IPS-NIHi11 (cell line): ENCODE results near the gene CABLES2.
"Not testable (repeated sequence)": the region's sequence is repeated elsewhere in the genome, so short reads cannot be mapped to it uniquely, and the experiment has no call there.

Source experiments
- DNase-seq: peaks from one replicate; pipeline ENCODE4 v3.0.0; 2012; ENCODE audit warnings: mixed read lengths, low spot score

The CABLES2 gene

GRCh38 chr20:62388839-62389600, 18.1 kb downstream of the CABLES2 start:
- no peak for DNase-seq

- DNase-seq: no peak
Measured at GRCh38 chr20:62387933-62388635, 19.0 kb downstream of the CABLES2 start.

GRCh38 chr20:62387219-62387913, 19.7 kb downstream of the CABLES2 start:
- no peak for DNase-seq

- peak; percentile 94 for DNase-seq
Measured at GRCh38 chr20:62386383-62387218, 20.5 kb downstream of the CABLES2 start, which contains the start of gene RPS21. Gene RPS21 (plus strand): TSS chr20:62387103. CDS start chr20:62387339, 236 bp downstream.

- peak; percentile 82 for DNase-seq
Measured at GRCh38 chr20:62382306-62383198, 24.5 kb downstream of the CABLES2 start.

GRCh38 chr20:62381842-62382241, 25.2 kb downstream of the CABLES2 start:
- no peak for DNase-seq

GRCh38 chr20:62381202-62381797, 25.8 kb downstream of the CABLES2 start:
- DNase-seq: no peak

GRCh38 chr20:62378215-62378614, 28.9 kb downstream of the CABLES2 start:
- no peak for DNase-seq

GRCh38 chr20:62377615-62378178, 29.4 kb downstream of the CABLES2 start:
- no peak for DNase-seq

- no peak for DNase-seq
Measured at GRCh38 chr20:62377064-62377461, 30.0 kb downstream of the CABLES2 start.

- peak; percentile 83 for DNase-seq
Measured at GRCh38 chr20:62376112-62377063, 30.7 kb downstream of the CABLES2 start.

- DNase-seq: no peak
Measured at GRCh38 chr20:62374331-62375152, 32.5 kb downstream of the CABLES2 start.

GRCh38 chr20:62373631-62374179, 33.4 kb downstream of the CABLES2 start:
- not testable (repeated sequence) for DNase-seq

- no peak for DNase-seq
Measured at GRCh38 chr20:62372042-62372993, 34.8 kb downstream of the CABLES2 start.

GRCh38 chr20:62371588-62372041, 35.5 kb downstream of the CABLES2 start:
- DNase-seq: no peak
